Cardiac muscle cell (in vitro differentiated cells and primary cell): ENCODE results near the gene BHLHA15. TPM values are rescaled to one million over a fixed set of nuclear protein-coding genes. Genes with fewer than 3 reads are reported as not detected.

Experiments
- DNase-seq, 2 donors: peaks; one replicate each; pipeline versions ENCODE4 v3.0.0 to v3.0.0-alpha.2; 2010 to 2017; ENCODE audit warnings: low read depth in 1 of 2, low spot score in 1 of 2
- H3K27ac ChIP-seq: fragments of 200-600 bp; sonication (generic); 2 replicates; pipeline ENCODE4 v1.5.1; 2016
- H3K27me3 ChIP-seq: fragments of 200-600 bp; sonication (generic); 2 replicates; pipeline ENCODE4 v1.6.0; 2016; ENCODE audit warnings: control low read depth
- H3K36me3 ChIP-seq: fragments of 200-600 bp; sonication (generic); 2 replicates; pipeline ENCODE4 v1.5.1; 2016; ENCODE audit warnings: control low read depth
- H3K4me1 ChIP-seq: fragments of 200-600 bp; sonication (generic); 2 replicates; pipeline ENCODE4 v1.8.1; 2017; ENCODE audit warnings: low read depth, mild to moderate bottlenecking, mixed run types
- H3K4me3 ChIP-seq: fragments of 200-600 bp; sonication (generic); 2 replicates; pipeline ENCODE4 v1.5.1; 2016; ENCODE audit warnings: mild to moderate bottlenecking
- H3K9me3 ChIP-seq: fragments of 200-600 bp; sonication (generic); 2 replicates; pipeline ENCODE4 v1.5.1; 2017; ENCODE audit warnings: low read depth, mild to moderate bottlenecking, control low read depth
- CTCF ChIP-seq: IDR thresholded peaks from 2 replicates; pipeline ENCODE4 v1.5.1; 2012; ENCODE audit warnings: low read depth, mild to moderate bottlenecking, low read length
- polyA plus RNA-seq: library from polyadenylated mRNA; unstranded; fragments of >200 nt; fragmentation: Nextera tagmentation; extraction: Ambion mirVana; gene quantifications from 2 replicates; pipeline ENCODE4 v1.2.1, GENCODE V29; 2016
- total RNA-seq: library from RNA; depleted of rRNA; stranded (reverse); fragments of >200 nt; gene quantifications from 2 replicates; pipeline ENCODE4 v1.2.3, GENCODE V29; 2016

Gene BHLHA15
- total and polyA plus RNA-seq, 2 experiments from 2014 or later, result 2.2 TPM; not detected in 1

- DNase-seq, result no peak
Observed at GRCh38 chr7:98229441-98229840, 18.2 kb downstream of the BHLHA15 start.

GRCh38 chr7:98229991-98230745 lies 18.9 kb downstream of the BHLHA15 start:
- Histone ChIP-seq H3K9me3 (no peaks in the 10 kb centered on the region), H3K4me3 (no peak overlapping the region), H3K27me3 (no peaks in the 10 kb centered on the region), H3K4me1 (no peaks in the 10 kb centered on the region), H3K36me3 (no peaks in the 10 kb centered on the region), H3K27ac (no peak overlapping the region)
- no peak for TF ChIP-seq CTCF
- DNase-seq, result no peak

More at GRCh38 chr7:98229441-98229840, 18.2 kb downstream of the BHLHA15 start:
- H3K4me3 ChIP-seq, result no peak overlapping the region
- no peaks in the 10 kb centered on the region for H3K36me3 ChIP-seq
- no peak for TF ChIP-seq CTCF
- H3K4me1 ChIP-seq, result no peaks in the 10 kb centered on the region
- no peak overlapping the region for H3K27ac ChIP-seq
- no peaks in the 10 kb centered on the region for H3K9me3 ChIP-seq
- H3K27me3 ChIP-seq, result no peaks in the 10 kb centered on the region

GRCh38 chr7:98230746-98231471 lies 19.7 kb downstream of the BHLHA15 start:
- Histone ChIP-seq H3K27ac (no peak overlapping the region), H3K4me1 (no peaks in the 10 kb centered on the region), H3K9me3 (no peaks in the 10 kb centered on the region), H3K36me3 (no peaks in the 10 kb centered on the region), H3K27me3 (no peaks in the 10 kb centered on the region), H3K4me3 (no peak overlapping the region)
- no peak for TF ChIP-seq CTCF
- DNase-seq, result no peak

- Histone ChIP-seq H3K36me3 (no peaks in the 10 kb centered on the region), H3K9me3 (no peaks in the 10 kb centered on the region), H3K4me1 (no peaks in the 10 kb centered on the region), H3K4me3 (no peak overlapping the region), H3K27me3 (no peaks in the 10 kb centered on the region), H3K27ac (no peak overlapping the region)
- TF ChIP-seq CTCF, result no peak
- DNase-seq, result no peak
Observed at GRCh38 chr7:98231493-98232262, 20.4 kb downstream of the BHLHA15 start.

GRCh38 chr7:98232263-98232585 lies 21.0 kb downstream of the BHLHA15 start:
- DNase-seq, result no peak
- no peaks in the 10 kb centered on the region for H3K36me3 ChIP-seq
- no peaks in the 10 kb centered on the region for H3K9me3 ChIP-seq
- no peak overlapping the region for H3K27ac ChIP-seq
- TF ChIP-seq CTCF, result no peak
- H3K4me1 ChIP-seq, result no peaks in the 10 kb centered on the region
- no peaks in the 10 kb centered on the region for H3K27me3 ChIP-seq
- H3K4me3 ChIP-seq, result no peak overlapping the region
